ENCODE data around the gene NOD1. TPM values are rescaled to one million over a fixed set of nuclear protein-coding genes. Genes with fewer than 3 reads are reported as not detected.

NOD1 gene
- total and polyA plus RNA-seq, 2 of the 8 experiments (the other 6 are each of a cell fraction or from before 2014, with no cell fraction given): 3.8 to 6.5 TPM

DNA sequence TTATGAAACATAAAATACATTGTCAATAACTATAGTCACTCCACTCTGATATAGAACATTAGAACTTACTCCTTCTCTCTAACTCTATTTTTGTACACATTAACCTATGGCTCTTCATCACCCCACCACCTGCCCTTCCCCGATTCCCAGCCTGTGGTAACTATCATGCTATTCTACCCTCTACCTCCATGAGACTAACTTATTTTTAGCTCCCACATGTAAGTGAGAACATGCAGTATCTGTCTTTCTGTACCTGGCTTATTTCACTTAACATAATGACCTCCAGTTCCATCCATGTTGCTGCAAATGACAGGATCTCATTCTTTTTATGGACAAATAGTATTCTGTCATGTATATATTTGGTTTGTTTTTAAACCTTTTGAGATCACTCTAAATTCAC lies 8.8 kb upstream of the NOD1 start (continued):
- TF ChIP-seq NANOG (IDR thresholded peaks at IDR 0.05; ENCODE audit: insufficient read depth, low read depth, low read length, poor library complexity, severe bottlenecking) (no peak), NRF1 (IDR thresholded peaks at IDR 0.05; ENCODE audit: low read depth, low read length) (no peak), HDAC2 (IDR thresholded peaks at IDR 0.05; ENCODE audit: borderline replicate concordance in 1 of 2, low read depth in 2 of 2, low read length in 2 of 2) (no peak)
- TF ChIP-seq, protein P1, sequence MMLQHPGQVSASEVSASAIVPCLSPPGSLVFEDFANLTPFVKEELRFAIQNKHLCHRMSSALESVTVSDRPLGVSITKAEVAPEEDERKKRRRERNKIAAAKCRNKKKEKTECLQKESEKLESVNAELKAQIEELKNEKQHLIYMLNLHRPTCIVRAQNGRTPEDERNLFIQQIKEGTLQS (IDR thresholded peaks at IDR 0.05; ENCODE audit: insufficient read depth, low read depth, low read length): no peak

All from H1 (cell line).